NT2/D1 (cell line): ENCODE data around the gene INTS1.

Experiments used
- DNase-seq: peaks from one replicate; pipeline ENCODE4 v3.0.0-alpha.2; 2011; ENCODE audit warnings: low read depth, low spot score
- H3K27me3 ChIP-seq: 2 replicates; pipeline ENCODE4 v1.6.0; 2011; ENCODE audit warnings: mild to moderate bottlenecking; ENCODE audit not compliant: insufficient read length, insufficient read depth
- H3K36me3 ChIP-seq: 2 replicates; pipeline ENCODE4 v1.6.1; 2011; ENCODE audit warnings: mild to moderate bottlenecking, low read length, mixed read lengths; ENCODE audit not compliant: insufficient read depth, insufficient read length
- H3K4me1 ChIP-seq: 2 replicates; pipeline ENCODE4 v1.5.1; 2011; ENCODE audit not compliant: insufficient read depth, insufficient read length
- H3K4me3 ChIP-seq: 2 replicates; pipeline ENCODE4 v1.5.1; 2011; ENCODE audit warnings: low read depth; ENCODE audit not compliant: insufficient read length
- H3K9ac ChIP-seq: 2 replicates; pipeline ENCODE4 v1.6.0; 2011; ENCODE audit warnings: low read depth; ENCODE audit not compliant: insufficient read length
- H3K9me3 ChIP-seq: 2 replicates; pipeline ENCODE4 v1.5.1; 2011; ENCODE audit warnings: mild to moderate bottlenecking, low read length; ENCODE audit not compliant: insufficient read depth
- SUZ12 ChIP-seq: IDR thresholded peaks from 2 replicates; pipeline ENCODE4 v1.6.1; 2011; ENCODE audit not compliant: insufficient read length, insufficient read depth; ENCODE audit errors: extremely low read depth
- YY1 ChIP-seq: IDR thresholded peaks from 2 replicates; pipeline ENCODE4 v1.6.1; 2011; ENCODE audit not compliant: insufficient read length, insufficient read depth
- ZNF274 ChIP-seq: IDR thresholded peaks from 2 replicates; pipeline ENCODE4 v1.6.1; 2011; ENCODE audit warnings: mild to moderate bottlenecking, low read depth, low read length

INTS1 gene

DNA sequence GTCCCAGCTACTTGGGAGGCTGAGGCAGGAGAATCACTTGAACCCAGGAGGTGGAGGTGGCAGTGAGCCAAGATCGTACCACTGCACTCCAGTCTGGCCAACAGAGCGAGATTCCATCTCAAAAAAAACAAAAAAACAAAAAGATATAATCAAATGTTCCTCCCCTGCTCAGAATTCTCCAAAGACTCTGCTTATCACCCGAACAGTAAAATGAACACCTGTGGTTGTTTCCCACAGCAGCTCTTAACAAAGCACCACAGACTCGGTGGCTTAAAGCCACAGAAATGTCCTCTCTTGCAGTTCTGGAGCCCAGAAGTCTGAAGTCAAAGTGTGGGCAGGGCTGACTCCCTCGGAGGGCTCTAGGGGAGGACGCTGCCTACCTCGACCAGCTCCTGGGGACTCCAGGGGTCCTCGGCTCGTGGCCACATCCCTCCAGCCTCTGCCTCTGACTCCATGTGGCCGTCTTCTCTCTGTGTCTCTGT lies 4.1 kb upstream of the INTS1 start:
- TF ChIP-seq YY1 = no peak
- no peak for TF ChIP-seq ZNF274
- no peak for TF ChIP-seq SUZ12
- Histone ChIP-seq H3K4me3 (no peak overlapping the region), H3K27me3 (no peaks in the 10 kb centered on the region), H3K9ac (no peak overlapping the region), H3K9me3 (no peaks in the 10 kb centered on the region), H3K36me3 (no peaks in the 10 kb centered on the region), H3K4me1 (peaks cover 12% of the 10 kb centered on the region)
- DNase-seq = no peak

DNA sequence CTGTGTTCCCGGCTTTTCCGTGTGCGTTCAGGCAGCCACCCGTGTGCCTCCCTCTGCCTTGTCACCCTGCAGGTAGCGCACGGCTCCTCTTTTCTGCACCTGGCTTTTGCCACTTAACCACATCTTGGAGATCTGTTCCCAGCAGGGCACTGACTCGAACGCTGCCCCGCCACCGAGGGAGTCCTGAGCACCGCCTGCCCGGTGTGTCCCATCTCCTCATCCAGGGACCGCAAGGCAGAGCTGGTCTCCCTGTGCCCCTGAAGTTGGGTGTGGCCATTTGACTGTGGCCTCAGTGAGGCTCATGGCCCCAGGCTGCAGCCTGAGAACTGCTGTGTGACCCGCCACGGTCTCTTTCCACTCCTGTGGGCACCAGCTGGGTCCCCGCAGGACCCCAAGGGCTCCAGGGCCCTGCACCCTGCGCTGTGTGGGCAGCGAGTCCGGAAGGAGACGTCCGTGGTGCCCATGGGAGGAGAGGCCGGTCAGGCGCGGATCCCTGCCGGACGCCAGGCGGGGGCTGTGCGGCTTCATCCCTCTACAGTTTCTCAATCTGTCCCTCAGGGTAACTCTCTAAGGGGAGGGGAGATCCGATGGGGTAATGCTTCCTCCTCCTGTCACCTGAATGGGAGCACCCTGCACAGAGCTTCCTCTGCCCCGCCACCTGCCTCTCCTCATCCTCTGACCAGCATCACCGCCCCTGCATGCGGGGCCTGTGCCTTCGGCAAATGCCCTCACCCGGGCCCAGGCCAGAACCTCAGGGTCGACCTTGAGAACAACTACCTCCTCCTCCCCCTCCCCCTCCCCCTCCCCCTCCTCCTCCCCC lies 1.8 kb upstream of the INTS1 start:
- DNase-seq = no peak
- no peak overlapping the region for H3K4me3 ChIP-seq
- H3K4me1 ChIP-seq = peaks cover 9% of the 10 kb centered on the region
- H3K36me3 ChIP-seq = peaks cover 23% of the 10 kb centered on the region
- H3K27me3 ChIP-seq = no peaks in the 10 kb centered on the region
- TF ChIP-seq SUZ12 (no peak), YY1 (no peak), ZNF274 (no peak)
- peak overlapping the region; percentile 65 for H3K9ac ChIP-seq
- H3K9me3 ChIP-seq = no peaks in the 10 kb centered on the region

DNA sequence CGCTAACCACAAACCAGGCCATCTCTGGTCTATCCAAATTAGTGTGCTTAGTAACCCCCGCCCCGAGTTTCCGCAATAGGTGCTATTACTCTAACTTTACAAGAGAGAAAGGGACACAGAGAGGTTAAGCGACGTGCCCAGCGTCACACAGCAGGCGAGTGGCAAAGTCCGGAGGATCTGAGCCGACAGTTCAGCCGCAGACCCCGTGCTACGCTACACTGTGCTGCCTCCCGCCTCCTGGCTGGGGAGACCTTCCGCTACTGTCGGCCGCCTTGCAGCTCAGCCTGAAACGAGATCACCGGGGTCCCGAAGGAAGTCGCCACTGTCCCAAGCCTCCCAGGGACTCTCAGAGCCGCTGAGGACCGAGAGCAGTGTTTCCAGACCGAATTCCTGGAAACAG lies 799 bp downstream of the INTS1 start:
- Histone ChIP-seq H3K4me3 (peak overlapping the region; percentile 99), H3K9me3 (no peaks in the 10 kb centered on the region), H3K4me1 (peaks cover 9% of the 10 kb centered on the region), H3K9ac (peak overlapping the region; percentile 98), H3K27me3 (no peaks in the 10 kb centered on the region), H3K36me3 (peaks cover 45% of the 10 kb centered on the region)
- no peak for DNase-seq
- no peak for TF ChIP-seq SUZ12
- TF ChIP-seq YY1 = no peak
- TF ChIP-seq ZNF274 = no peak

DNA sequence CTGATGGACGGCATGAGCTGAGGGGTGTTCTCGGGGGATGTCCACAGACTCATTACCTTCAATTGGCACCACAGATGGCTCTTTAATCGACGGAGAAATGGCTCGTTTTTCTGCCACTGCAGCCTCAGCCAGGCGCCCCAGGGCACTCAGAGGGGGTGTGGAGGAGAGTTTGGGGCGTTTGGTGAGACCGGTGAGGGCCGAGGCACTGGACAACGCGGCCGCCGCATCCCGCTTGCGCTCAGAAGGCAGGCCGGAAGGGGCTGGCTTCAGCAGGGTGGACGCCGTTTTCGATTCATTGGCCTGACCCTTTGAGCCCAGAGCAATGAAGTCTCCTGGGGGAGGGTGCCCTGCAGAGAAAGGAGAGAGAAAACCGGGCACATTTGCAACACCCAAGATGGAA lies 1.3 kb downstream of the INTS1 start:
- peaks cover 9% of the 10 kb centered on the region for H3K4me1 ChIP-seq
- H3K27me3 ChIP-seq = no peaks in the 10 kb centered on the region
- peaks cover 51% of the 10 kb centered on the region for H3K36me3 ChIP-seq
- H3K9ac ChIP-seq = peak overlapping the region; percentile 98
- H3K4me3 ChIP-seq = peak overlapping the region; percentile 99
- TF ChIP-seq YY1 (no peak), ZNF274 (no peak)
- no peaks in the 10 kb centered on the region for H3K9me3 ChIP-seq
- no peak for DNase-seq

DNA sequence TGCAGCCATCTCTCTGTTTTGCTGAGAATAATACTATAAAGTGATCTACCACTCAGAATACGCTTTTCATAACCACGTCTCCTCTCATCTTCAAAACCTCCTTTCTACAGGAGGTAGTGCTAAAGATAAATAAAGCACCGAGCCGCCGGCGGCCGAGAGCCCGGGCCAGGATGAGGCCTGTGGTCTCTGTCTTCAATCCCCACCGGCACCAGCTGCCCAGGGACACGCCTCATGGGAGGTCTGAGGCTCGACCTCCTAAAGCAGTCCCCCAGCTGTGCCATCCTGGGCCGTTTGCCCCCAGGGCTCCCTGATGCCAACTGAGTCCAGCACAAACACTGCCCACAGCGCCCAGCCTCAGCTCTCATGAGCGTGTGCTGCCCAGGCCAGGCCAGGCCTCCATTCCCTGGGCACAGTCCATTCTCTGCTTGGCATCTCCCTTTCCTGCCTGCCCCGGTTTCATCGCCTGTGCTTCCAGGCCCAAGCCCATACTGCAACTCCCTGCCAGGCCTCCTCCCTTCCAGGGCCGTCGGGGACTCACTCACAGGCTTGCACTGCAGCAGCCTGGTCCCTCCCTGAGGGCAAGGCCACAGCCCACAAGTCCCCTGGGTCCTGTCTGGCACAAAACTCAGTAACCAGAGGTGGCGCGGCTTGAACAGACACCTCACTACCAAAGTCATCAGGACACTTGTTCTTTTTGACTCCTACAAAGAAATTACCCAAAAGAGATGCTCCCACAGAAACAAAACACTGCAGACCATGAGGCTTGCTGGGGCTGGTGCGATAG lies 2.5 kb downstream of the INTS1 start:
- peaks cover 8% of the 10 kb centered on the region for H3K4me1 ChIP-seq
- peaks cover 62% of the 10 kb centered on the region for H3K36me3 ChIP-seq
- no peaks in the 10 kb centered on the region for H3K9me3 ChIP-seq
- no peak overlapping the region for H3K9ac ChIP-seq
- H3K27me3 ChIP-seq = no peaks in the 10 kb centered on the region
- no peak for TF ChIP-seq ZNF274
- TF ChIP-seq YY1 = no peak
- TF ChIP-seq SUZ12 = no peak
- no peak overlapping the region for H3K4me3 ChIP-seq
- no peak for DNase-seq

DNA sequence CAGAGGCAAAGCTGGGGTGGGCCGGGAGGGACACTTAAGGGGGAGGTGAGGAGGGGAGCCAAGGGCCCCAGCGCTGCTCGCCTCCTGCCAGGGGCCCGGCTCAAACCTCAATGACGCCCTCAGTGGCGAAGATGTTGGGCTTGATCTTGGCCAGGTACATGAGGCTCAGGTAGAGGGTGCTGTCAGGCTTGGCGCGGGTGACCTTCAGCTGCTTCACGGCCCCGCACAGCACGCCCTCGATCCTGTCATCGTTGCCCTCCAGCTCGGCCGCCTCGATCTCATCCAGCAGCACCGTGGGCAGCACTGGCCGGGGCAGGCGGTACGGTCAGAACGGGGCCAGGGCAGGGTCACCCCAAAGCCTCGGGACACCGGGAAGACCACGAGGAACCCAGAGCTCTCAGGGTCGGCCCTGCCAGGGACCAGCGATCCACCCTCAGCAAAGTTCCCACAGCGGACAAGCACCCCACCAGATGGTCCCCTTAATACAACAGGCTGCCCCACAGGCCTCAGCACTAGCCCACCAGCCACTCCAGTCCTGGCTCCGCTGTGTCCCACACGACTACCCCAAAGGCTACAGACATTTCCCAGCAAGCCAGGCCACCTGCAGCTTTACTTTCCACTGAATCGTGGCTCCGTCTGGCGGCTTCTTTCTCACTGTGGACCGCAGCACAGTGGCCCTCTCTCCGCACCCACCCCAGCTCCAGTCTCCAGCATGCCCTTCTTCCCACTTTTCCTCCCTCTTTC lies 4.0 kb downstream of the INTS1 start:
- Histone ChIP-seq H3K27me3 (no peaks in the 10 kb centered on the region), H3K9ac (no peak overlapping the region), H3K36me3 (peaks cover 77% of the 10 kb centered on the region), H3K4me3 (no peak overlapping the region), H3K9me3 (no peaks in the 10 kb centered on the region), H3K4me1 (peaks cover 2% of the 10 kb centered on the region)
- DNase-seq = no peak
- TF ChIP-seq YY1 = no peak
- no peak for TF ChIP-seq SUZ12
- no peak for TF ChIP-seq ZNF274
